ENCODE measurements around the gene NOG.

The NOG gene

GRCh38 chr17:56603486-56604238 lies 10.2 kb downstream of the NOG start:
- TF ChIP-seq CTCF (IDR thresholded peaks at IDR 0.05; ENCODE audit: unreplicated experiment in 3 of 3), result no peak
- Mint-ChIP-seq H3K27ac (peak overlapping the region in 2 of 3 experiments; percentile 7 to 53), H3K9me3 (no peaks in the 10 kb centered on the region), H3K4me3 (no peak overlapping the region), H3K27me3 (ENCODE audit: low read depth) (peaks cover 37% of the 10 kb centered on the region), H3K36me3 (ENCODE audit: low read depth) (no peaks in the 10 kb centered on the region), H3K4me1 (peaks cover 28% of the 10 kb centered on the region)

GRCh38 chr17:56604691-56605290 lies 11.3 kb downstream of the NOG start:
- Mint-ChIP-seq H3K4me3 (no peak overlapping the region), H3K27ac (no peak overlapping the region), H3K4me1 (peaks cover 23% of the 10 kb centered on the region), H3K27me3 (ENCODE audit: low read depth) (peaks cover 30% of the 10 kb centered on the region), H3K36me3 (ENCODE audit: low read depth) (no peaks in the 10 kb centered on the region), H3K9me3 (no peaks in the 10 kb centered on the region)
- TF ChIP-seq CTCF (IDR thresholded peaks at IDR 0.05; ENCODE audit: unreplicated experiment in 3 of 3), result no peak

GRCh38 chr17:56608944-56609343 lies 15.4 kb downstream of the NOG start:
- H3K27ac Mint-ChIP-seq, result no peak overlapping the region
- no peaks in the 10 kb centered on the region for H3K36me3 Mint-ChIP-seq (ENCODE audit: low read depth)
- H3K9me3 Mint-ChIP-seq, result no peaks in the 10 kb centered on the region
- no peak for TF ChIP-seq CTCF (IDR thresholded peaks at IDR 0.05; ENCODE audit: unreplicated experiment in 3 of 3)
- peaks cover 24% of the 10 kb centered on the region for H3K27me3 Mint-ChIP-seq (ENCODE audit: low read depth)
- no peak overlapping the region for H3K4me3 Mint-ChIP-seq
- H3K4me1 Mint-ChIP-seq, result peaks cover under 1% of the 10 kb centered on the region

- Mint-ChIP-seq H3K27ac (no peak overlapping the region), H3K4me1 (no peaks in the 10 kb centered on the region), H3K4me3 (no peak overlapping the region), H3K36me3 (ENCODE audit: low read depth) (no peaks in the 10 kb centered on the region), H3K9me3 (no peaks in the 10 kb centered on the region), H3K27me3 (ENCODE audit: low read depth) (peaks cover 16% of the 10 kb centered on the region)
- no peak for TF ChIP-seq CTCF (IDR thresholded peaks at IDR 0.05; ENCODE audit: unreplicated experiment in 3 of 3)
Measured at GRCh38 chr17:56610321-56610720, 16.8 kb downstream of the NOG start.

GRCh38 chr17:56613131-56613530 lies 19.6 kb downstream of the NOG start:
- no peak overlapping the region for H3K27ac Mint-ChIP-seq
- H3K9me3 Mint-ChIP-seq, result no peaks in the 10 kb centered on the region
- no peak overlapping the region for H3K4me3 Mint-ChIP-seq
- no peak for TF ChIP-seq CTCF (IDR thresholded peaks at IDR 0.05; ENCODE audit: unreplicated experiment in 3 of 3)
- H3K36me3 Mint-ChIP-seq (ENCODE audit: low read depth), result no peaks in the 10 kb centered on the region
- no peaks in the 10 kb centered on the region for H3K4me1 Mint-ChIP-seq
- peaks cover 13% of the 10 kb centered on the region for H3K27me3 Mint-ChIP-seq (ENCODE audit: low read depth)

- Mint-ChIP-seq H3K9me3 (no peaks in the 10 kb centered on the region), H3K36me3 (ENCODE audit: low read depth) (no peaks in the 10 kb centered on the region), H3K27me3 (ENCODE audit: low read depth) (peaks cover 17% of the 10 kb centered on the region), H3K4me3 (no peak overlapping the region), H3K4me1 (no peaks in the 10 kb centered on the region), H3K27ac (no peak overlapping the region)
- no peak for TF ChIP-seq CTCF (IDR thresholded peaks at IDR 0.05; ENCODE audit: unreplicated experiment in 3 of 3)
Measured at GRCh38 chr17:56614522-56614921, 21.0 kb downstream of the NOG start.
